ENCODE data around the gene FBN3.
"Not testable (repeated sequence)": the region's sequence is repeated elsewhere in the genome, so short reads cannot be mapped to it uniquely, and the experiment has no call there.

FBN3 gene

DNA sequence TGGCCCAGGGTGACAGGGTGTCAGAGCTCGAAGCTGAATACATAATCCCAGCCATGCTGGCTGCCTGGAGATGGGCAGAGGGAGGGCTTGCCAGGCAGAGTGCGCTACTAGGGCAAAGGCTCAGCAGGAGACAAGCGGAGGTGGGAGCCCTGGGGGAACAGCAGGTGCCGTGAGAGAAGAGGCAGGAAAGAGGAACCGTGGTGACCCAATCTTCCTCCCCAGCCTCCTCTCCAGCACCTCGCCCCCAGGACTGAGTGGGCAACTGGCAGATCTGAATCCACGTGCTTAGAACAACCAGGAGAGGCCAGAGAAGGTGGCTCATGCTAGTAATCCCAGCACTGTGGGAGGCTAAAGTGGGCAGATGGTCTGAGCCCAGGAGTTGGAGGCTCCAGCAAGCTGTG is 107.9 kb downstream of the FBN3 start:
- POLR2A ChIA-PET, result no interaction called here
- TF ChIP-seq SP1 (IDR thresholded peaks at IDR 0.05) (no peak), ARNT (IDR thresholded peaks at IDR 0.05) (no peak), L3MBTL2 (conservative IDR thresholded peaks at IDR 0.05) (no peak), SUZ12 (IDR thresholded peaks at IDR 0.05) (no peak), FOXM1 (IDR thresholded peaks at IDR 0.05; ENCODE audit: borderline replicate concordance) (no peak), TARDBP (IDR thresholded peaks at IDR 0.05) (no peak), CTBP1 (IDR thresholded peaks at IDR 0.05; ENCODE audit: borderline replicate concordance) (no peak), FOXK2 (IDR thresholded peaks at IDR 0.05) (no peak), HDGF (IDR thresholded peaks at IDR 0.05; ENCODE audit: borderline replicate concordance) (no peak), LEF1 (IDR thresholded peaks at IDR 0.05; ENCODE audit: borderline replicate concordance) (no peak), BHLHE40 (IDR thresholded peaks at IDR 0.05; ENCODE audit: borderline replicate concordance) (no peak), ZNF384 (IDR thresholded peaks at IDR 0.05) (no peak), NFRKB (IDR thresholded peaks at IDR 0.05) (no peak), ELF4 (IDR thresholded peaks at IDR 0.05) (no peak), FOXA1 (IDR thresholded peaks at IDR 0.05) (no peak)
- TF ChIP-seq, protein P1, sequence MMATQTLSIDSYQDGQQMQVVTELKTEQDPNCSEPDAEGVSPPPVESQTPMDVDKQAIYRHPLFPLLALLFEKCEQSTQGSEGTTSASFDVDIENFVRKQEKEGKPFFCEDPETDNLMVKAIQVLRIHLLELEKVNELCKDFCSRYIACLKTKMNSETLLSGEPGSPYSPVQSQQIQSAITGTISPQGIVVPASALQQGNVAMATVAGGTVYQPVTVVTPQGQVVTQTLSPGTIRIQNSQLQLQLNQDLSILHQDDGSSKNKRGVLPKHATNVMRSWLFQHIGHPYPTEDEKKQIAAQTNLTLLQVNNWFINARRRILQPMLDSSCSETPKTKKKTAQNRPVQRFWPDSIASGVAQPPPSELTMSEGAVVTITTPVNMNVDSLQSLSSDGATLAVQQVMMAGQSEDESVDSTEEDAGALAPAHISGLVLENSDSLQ (IDR thresholded peaks at IDR 0.05), result no peak
- DNase-seq (ENCODE audit: extremely low spot score), result no peak
- CTCF ChIA-PET, result interaction anchor here (0.6 kb wide), 1 partner anchor 37 kb away, joined by 6 read pairs; no protein-coding TSS in a partner anchor

DNA sequence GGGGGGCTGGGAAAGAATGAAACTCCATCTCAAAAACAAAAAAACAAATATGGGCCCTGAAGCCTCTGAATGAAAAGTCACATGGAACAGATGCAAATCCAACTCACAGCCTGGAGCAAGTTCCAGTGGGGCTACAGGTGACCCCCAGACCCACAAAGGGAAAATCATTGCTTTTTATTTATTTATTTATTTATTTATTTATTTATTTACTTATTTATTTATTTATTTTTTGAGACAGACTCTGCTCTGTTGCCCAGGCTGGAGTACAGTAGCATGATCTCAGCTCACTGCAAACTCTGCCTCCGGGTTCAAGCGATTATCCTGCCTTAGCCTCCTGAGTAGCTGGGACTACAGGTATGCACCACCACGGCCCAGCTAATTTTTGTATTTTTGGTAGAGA is 110.2 kb downstream of the FBN3 start:
- TF ChIP-seq TARDBP (IDR thresholded peaks at IDR 0.05) (no peak), NFRKB (IDR thresholded peaks at IDR 0.05) (no peak), SP1 (IDR thresholded peaks at IDR 0.05) (no peak), SUZ12 (IDR thresholded peaks at IDR 0.05) (no peak), L3MBTL2 (conservative IDR thresholded peaks at IDR 0.05) (no peak), ZNF384 (IDR thresholded peaks at IDR 0.05) (no peak), HDGF (IDR thresholded peaks at IDR 0.05; ENCODE audit: borderline replicate concordance) (no peak), FOXK2 (IDR thresholded peaks at IDR 0.05) (no peak)
- CTCF ChIA-PET, result no interaction called here
- no peak for DNase-seq (ENCODE audit: extremely low spot score)
- POLR2A ChIA-PET, result no interaction called here

- TF ChIP-seq LEF1 (IDR thresholded peaks at IDR 0.05; ENCODE audit: borderline replicate concordance), result no peak
- no peak for TF ChIP-seq CTBP1 (IDR thresholded peaks at IDR 0.05; ENCODE audit: borderline replicate concordance)
- TF ChIP-seq ELF4 (IDR thresholded peaks at IDR 0.05), result no peak
- TF ChIP-seq BHLHE40 (IDR thresholded peaks at IDR 0.05; ENCODE audit: borderline replicate concordance), result no peak
- no peak for TF ChIP-seq NFRKB (IDR thresholded peaks at IDR 0.05)
- TF ChIP-seq HDGF (IDR thresholded peaks at IDR 0.05; ENCODE audit: borderline replicate concordance), result no peak
- no peak for TF ChIP-seq ZNF384 (IDR thresholded peaks at IDR 0.05)
- TF ChIP-seq TARDBP (IDR thresholded peaks at IDR 0.05), result no peak
- no peak for TF ChIP-seq FOXM1 (IDR thresholded peaks at IDR 0.05; ENCODE audit: borderline replicate concordance)
- TF ChIP-seq, protein P1 (IDR thresholded peaks at IDR 0.05), result no peak
- TF ChIP-seq L3MBTL2 (conservative IDR thresholded peaks at IDR 0.05), result no peak
- TF ChIP-seq FOXA1 (IDR thresholded peaks at IDR 0.05), result no peak
- TF ChIP-seq ARNT (IDR thresholded peaks at IDR 0.05), result no peak
- no peak for TF ChIP-seq SP1 (IDR thresholded peaks at IDR 0.05)
- CTCF ChIA-PET, result no interaction called here
- POLR2A ChIA-PET, result no interaction called here
- no peak for DNase-seq (ENCODE audit: extremely low spot score)
Measured at GRCh38 chr19:8038815-8039214, 110.6 kb downstream of the FBN3 start.

GRCh38 chr19:8036434-8037099 is 112.8 kb downstream of the FBN3 start:
- no peak for DNase-seq (ENCODE audit: extremely low spot score)
- CTCF ChIA-PET, result interaction anchor here (0.6 to 0.9 kb wide), 2 partner anchors 168 to 198 kb away, joined by 3 to 4 read pairs; no protein-coding TSS in a partner anchor
- no peak for TF ChIP-seq LEF1 (IDR thresholded peaks at IDR 0.05; ENCODE audit: borderline replicate concordance)
- TF ChIP-seq CTBP1 (IDR thresholded peaks at IDR 0.05; ENCODE audit: borderline replicate concordance), result no peak
- no peak for TF ChIP-seq ZNF384 (IDR thresholded peaks at IDR 0.05)
- TF ChIP-seq, protein P1 (IDR thresholded peaks at IDR 0.05), result no peak
- no peak for TF ChIP-seq BHLHE40 (IDR thresholded peaks at IDR 0.05; ENCODE audit: borderline replicate concordance)
- no peak for TF ChIP-seq ARNT (IDR thresholded peaks at IDR 0.05)
- no peak for TF ChIP-seq SUZ12 (IDR thresholded peaks at IDR 0.05)
- no peak for TF ChIP-seq ELF4 (IDR thresholded peaks at IDR 0.05)
- no peak for TF ChIP-seq NFRKB (IDR thresholded peaks at IDR 0.05)
- TF ChIP-seq L3MBTL2 (conservative IDR thresholded peaks at IDR 0.05), result no peak
- no peak for TF ChIP-seq TARDBP (IDR thresholded peaks at IDR 0.05)
- TF ChIP-seq FOXA1 (IDR thresholded peaks at IDR 0.05), result no peak
- TF ChIP-seq SP1 (IDR thresholded peaks at IDR 0.05), result no peak
- POLR2A ChIA-PET, result no interaction called here

GRCh38 chr19:8034178-8034525 is 115.2 kb downstream of the FBN3 start:
- ChIA-PET POLR2A (no interaction called here), CTCF (no interaction called here)
- DNase-seq (ENCODE audit: extremely low spot score), result no peak
- no peak for TF ChIP-seq CTBP1 (IDR thresholded peaks at IDR 0.05; ENCODE audit: borderline replicate concordance)
- no peak for TF ChIP-seq L3MBTL2 (conservative IDR thresholded peaks at IDR 0.05)
- no peak for TF ChIP-seq NFRKB (IDR thresholded peaks at IDR 0.05)
- TF ChIP-seq FOXM1 (IDR thresholded peaks at IDR 0.05; ENCODE audit: borderline replicate concordance), result no peak
- TF ChIP-seq SP1 (IDR thresholded peaks at IDR 0.05), result no peak
- no peak for TF ChIP-seq HDGF (IDR thresholded peaks at IDR 0.05; ENCODE audit: borderline replicate concordance)
- TF ChIP-seq BHLHE40 (IDR thresholded peaks at IDR 0.05; ENCODE audit: borderline replicate concordance), result no peak
- TF ChIP-seq, protein P1 (IDR thresholded peaks at IDR 0.05), result no peak
- no peak for TF ChIP-seq TARDBP (IDR thresholded peaks at IDR 0.05)
- no peak for TF ChIP-seq ARNT (IDR thresholded peaks at IDR 0.05)
- no peak for TF ChIP-seq SUZ12 (IDR thresholded peaks at IDR 0.05)
- TF ChIP-seq ZNF384 (IDR thresholded peaks at IDR 0.05), result no peak
- TF ChIP-seq ELF4 (IDR thresholded peaks at IDR 0.05), result no peak
- no peak for TF ChIP-seq FOXK2 (IDR thresholded peaks at IDR 0.05)
- no peak for TF ChIP-seq LEF1 (IDR thresholded peaks at IDR 0.05; ENCODE audit: borderline replicate concordance)
- no peak for TF ChIP-seq FOXA1 (IDR thresholded peaks at IDR 0.05)

GRCh38 chr19:8033287-8034177 is 115.9 kb downstream of the FBN3 start:
- DNase-seq (ENCODE audit: extremely low spot score); POLR2A ChIA-PET; CTCF ChIA-PET: not testable (repeated sequence)
